HepG2 (cell line): ENCODE data around the gene PNMA6F. TPM values are rescaled to one million over a fixed set of nuclear protein-coding genes. Genes with fewer than 3 reads are reported as not detected.

Experiments used
- ATAC-seq: fragments of 200-7000 bp; cut with Tn5 transposase; 3 replicates; pipeline ENCODE4 v1.9.1; 2020; ENCODE audit warnings: mild to moderate bottlenecking, moderate library complexity
- BruUV-seq: library from RNA; stranded (reverse); fragments of 400-500 nt; replicated peaks from 2 replicates; lab custom pipeline; 2021; lab: Mats Ljungman, UMichigan
- CTCF ChIA-PET: fragments of 300-600 bp; formaldehyde crosslinking; extraction: SDS; loops from one replicate; lab custom pipeline; 2021; ENCODE audit warnings: low total read pairs, inconsistent platforms, low intra/inter-chr PET ratio; lab: Yijun Ruan, JAX
- POLR2A ChIA-PET: fragments of 350-600 bp; sonication (Branson Sonifier 250); formaldehyde crosslinking; loops from one replicate; lab custom pipeline; 2020; ENCODE audit warnings: antibody characterized with exemption, inconsistent platforms; lab: Yijun Ruan, JAX
- DNase-seq: peaks from one replicate; pipeline ENCODE4 v3.0.0-alpha.2; 2015; ENCODE audit warnings: low spot score
- FAIRE-seq: peaks from 3 replicates; lab custom pipeline; 2011; peaks lifted over from hg19 to GRCh38; lab: Jason Lieb, UNC
- H2AFZ ChIP-seq: one replicate; pipeline ENCODE4 v1.6.1; 2011; ENCODE audit warnings: low read length, inconsistent platforms
- H3K27ac ChIP-seq: fragments of 300-600 bp; 3 replicates; pipeline ENCODE4 v1.8.0; 2011; ENCODE audit warnings: mixed run types, mild to moderate bottlenecking, mixed read lengths, low read length, inconsistent platforms; ENCODE audit not compliant: insufficient read depth; ENCODE audit errors: extremely low read length
- H3K27me3 ChIP-seq, 2 experiments: fragments of 200-600 bp in 1 of 2; 2 replicates in 1 of 2; 3 replicates in 1 of 2; pipeline versions ENCODE4 v1.6.0 to v1.8.0; 2011; ENCODE audit warnings: low read length in 2 of 2, mild to moderate bottlenecking in 2 of 2, moderate library complexity in 2 of 2, inconsistent platforms in 1 of 2; ENCODE audit not compliant: insufficient read depth in 2 of 2, control insufficient read depth in 1 of 2
- H3K36me3 ChIP-seq, 2 experiments: fragments of 200-600 bp in 1 of 2; replicated peaks in 1 of 2; 2 replicates in 1 of 2; 3 replicates in 1 of 2; pipeline versions ENCODE4 v1.5.1 to v1.8.0; 2011; ENCODE audit warnings: low read length in 2 of 2, inconsistent platforms in 1 of 2; ENCODE audit not compliant: insufficient read depth in 2 of 2, control insufficient read depth in 1 of 2
- H3K4me1 ChIP-seq: 2 replicates; pipeline ENCODE4 v1.5.1; 2012; ENCODE audit warnings: low read length, inconsistent platforms; ENCODE audit not compliant: insufficient read depth
- H3K4me2 ChIP-seq: 2 replicates; pipeline ENCODE4 v1.6.0; 2011; ENCODE audit warnings: low read depth, low read length, inconsistent platforms
- H3K4me3 ChIP-seq, 3 experiments: fragments of 200-600 bp in 1 of 3; sonication (generic), shearing (Covaris generic) in 1 of 3; replicated peaks in 1 of 3; 2 replicates each; pipeline ENCODE4 v1.5.1; 2011 to 2016; ENCODE audit warnings: low read length in 3 of 3, inconsistent platforms in 2 of 3, low read depth in 2 of 3, mild to moderate bottlenecking in 2 of 3, control low read depth in 1 of 3, mixed read lengths in 1 of 3; ENCODE audit not compliant: insufficient read depth in 1 of 3
- H3K79me2 ChIP-seq: one replicate; pipeline ENCODE4 v1.6.1; 2011; ENCODE audit warnings: low read length, inconsistent platforms; ENCODE audit not compliant: insufficient read depth
- H3K9ac ChIP-seq: 2 replicates; pipeline ENCODE4 v1.6.0; 2011; ENCODE audit warnings: mild to moderate bottlenecking, low read depth, low read length, inconsistent platforms; ENCODE audit not compliant: insufficient read depth
- H3K9me3 ChIP-seq: 2 replicates; pipeline ENCODE4 v1.5.1; 2012; ENCODE audit warnings: mild to moderate bottlenecking, low read length
- H4K20me1 ChIP-seq: 2 replicates; pipeline ENCODE4 v1.6.0; 2011; ENCODE audit warnings: inconsistent platforms, mild to moderate bottlenecking, low read length, moderate library complexity; ENCODE audit not compliant: insufficient read depth
- IRF1 ChIP-seq: sonication (generic); formaldehyde crosslinking; IDR thresholded peaks from 2 replicates; pipeline ENCODE4 v1.4.0; 2020; ENCODE audit warnings: low read depth, mild to moderate bottlenecking, missing genetic modification reagents
- MEIS2 ChIP-seq: sonication (generic); formaldehyde crosslinking; IDR thresholded peaks from 2 replicates; pipeline ENCODE4 v1.9.0; 2021; ENCODE audit warnings: mild to moderate bottlenecking, missing genetic modification reagents
- THRA ChIP-seq: sonication (generic); formaldehyde crosslinking; IDR thresholded peaks from 2 replicates; pipeline ENCODE4 v1.4.0; 2020; ENCODE audit warnings: missing genetic modification reagents, borderline replicate concordance
- ZNF232 ChIP-seq: sonication (generic); formaldehyde crosslinking; IDR thresholded peaks from 2 replicates; pipeline ENCODE4 v1.4.0; 2020; ENCODE audit warnings: missing genetic modification reagents, borderline replicate concordance
- ZNF33A ChIP-seq: sonication (generic); formaldehyde crosslinking; IDR thresholded peaks from 2 replicates; pipeline ENCODE4 v1.5.1; 2020; ENCODE audit warnings: missing genetic modification reagents, mild to moderate bottlenecking, moderate library complexity, borderline replicate concordance
- ZNF883 ChIP-seq: sonication (generic); formaldehyde crosslinking; IDR thresholded peaks from 2 replicates; pipeline ENCODE4 v1.5.1; 2020; ENCODE audit warnings: mild to moderate bottlenecking, missing genetic modification reagents; ENCODE audit errors: not compliant biosample characterization
- ZSCAN20 ChIP-seq: sonication (generic); formaldehyde crosslinking; IDR thresholded peaks from 2 replicates; pipeline ENCODE4 v1.4.0; 2020; ENCODE audit warnings: missing genetic modification reagents, mild to moderate bottlenecking, borderline replicate concordance
- WGBS: methylation state at CpG from one replicate; pipeline ENCODE4 v1.1.6; 2017; ENCODE audit warnings: low lambda C conversion rate; 5-methylcytosine and 5-hydroxymethylcytosine counted together
- in situ Hi-C: cut with HindIII; loops from 2 replicates; pipeline ENCODE4 v1.10.0; 2017; ENCODE audit warnings: low pct_unique_long_range_greater_than_20kb; ENCODE audit not compliant: extremely low pct_ligation_motif_present
- intact Hi-C: fragments of 100-400 bp; cut with micrococcal nuclease; formaldehyde crosslinking; loops from one replicate; pipeline ENCODE4 v1.10.0; 2022; ENCODE audit not compliant: unreplicated experiment
- polyA plus RNA-seq, 8 experiments: library from polyadenylated mRNA; depleted of rRNA in 3 of 8; stranded (reverse) in 7 of 8; unstranded in 1 of 8; fragments of >200 nt; fragmentation: Illumina TruSeq in 4 of 8; extraction: Trizol in 4 of 8; gene quantifications; 2 replicates each; pipeline versions ENCODE4 v1.2.1 to v1.2.3, GENCODE V29; 2011 to 2016; ENCODE audit warnings: low read depth in 4 of 8, missing spikeins in 1 of 8, mixed read lengths in 1 of 8; ENCODE audit not compliant: insufficient read depth in 1 of 8
- total RNA-seq, 5 experiments: library from RNA; depleted of rRNA; stranded (reverse); fragments of >200 nt; fragmentation: Illumina TruSeq; extraction: Trizol; gene quantifications; 2 replicates each; pipeline ENCODE4 v1.2.3, GENCODE V29; 2016; ENCODE audit warnings: low read depth in 1 of 5
- TF ChIP-seq, protein P1 (sequence below): sonication (generic); formaldehyde crosslinking; IDR thresholded peaks from 2 replicates; pipeline ENCODE4 v1.9.0; 2021; ENCODE audit warnings: missing genetic modification reagents, borderline replicate concordance

Gene PNMA6F
- total and polyA plus RNA-seq, 2 of the 13 experiments (the other 11 are each of a cell fraction or from before 2014, with no cell fraction given): not detected

- DNase-seq (no peak), ATAC-seq (no peak), FAIRE-seq (no peak)
- Histone ChIP-seq H3K36me3 (0 out of 5 replicates have a peak, but pooled peaks cover 0 to 12% of the 10 kb centered on the region in 2 experiments), H3K27me3 (no peaks in the 10 kb centered on the region), H4K20me1 (peaks cover 3% of the 10 kb centered on the region; the same call in 1 of the 2 replicates), H2AFZ (no peak overlapping the region), H3K4me2 (no peak overlapping the region), H3K4me1 (peaks cover 37% of the 10 kb centered on the region), H3K4me3 (no peak overlapping the region), H3K27ac (no peak overlapping the region), H3K79me2 (peaks cover 12% of the 10 kb centered on the region), H3K9me3 (no peaks in the 10 kb centered on the region), H3K9ac (no peak overlapping the region)
- BruUV-seq: no TSS peak
- WGBS: 100% methylated on average over 1 of the region's 5 CpGs
- no peak for TF ChIP-seq MEIS2 (CRISPR knock-in tag)
- no peak for TF ChIP-seq ZSCAN20
- no peak for TF ChIP-seq THRA (CRISPR knock-in tag)
- TF ChIP-seq ZNF883: no peak
- no peak for TF ChIP-seq ZNF232 (CRISPR knock-in tag)
- intact Hi-C loops (no loop called here), in situ Hi-C loops (no loop called here)
- POLR2A ChIA-PET: no interaction called here
- CTCF ChIA-PET: no interaction called here
Observed at GRCh38 chrX:153336988-153337387, 15.4 kb upstream of the PNMA6F start.

GRCh38 chrX:153336121-153336894 is 14.7 kb upstream of the PNMA6F start:
- in situ Hi-C loops (no loop called here), intact Hi-C loops (no loop called here)
- POLR2A ChIA-PET: no interaction called here
- Histone ChIP-seq H3K9ac (no peak overlapping the region), H3K36me3 (0 out of 5 replicates have a peak, but pooled peaks cover 0 to 12% of the 10 kb centered on the region in 2 experiments), H3K9me3 (no peaks in the 10 kb centered on the region), H3K27ac (no peak overlapping the region), H4K20me1 (peaks cover 3% of the 10 kb centered on the region; the same call in 1 of the 2 replicates), H3K4me2 (peak overlapping the region; percentile 12; the same call in 1 of the 2 replicates), H3K79me2 (peaks cover 12% of the 10 kb centered on the region), H3K4me1 (peaks cover 37% of the 10 kb centered on the region), H3K27me3 (no peaks in the 10 kb centered on the region), H2AFZ (no peak overlapping the region)
- CTCF ChIA-PET: no interaction called here
- ATAC-seq (no peak), DNase-seq (no peak), FAIRE-seq (no peak)
- no TSS peak for BruUV-seq
- TF ChIP-seq, protein P1, sequence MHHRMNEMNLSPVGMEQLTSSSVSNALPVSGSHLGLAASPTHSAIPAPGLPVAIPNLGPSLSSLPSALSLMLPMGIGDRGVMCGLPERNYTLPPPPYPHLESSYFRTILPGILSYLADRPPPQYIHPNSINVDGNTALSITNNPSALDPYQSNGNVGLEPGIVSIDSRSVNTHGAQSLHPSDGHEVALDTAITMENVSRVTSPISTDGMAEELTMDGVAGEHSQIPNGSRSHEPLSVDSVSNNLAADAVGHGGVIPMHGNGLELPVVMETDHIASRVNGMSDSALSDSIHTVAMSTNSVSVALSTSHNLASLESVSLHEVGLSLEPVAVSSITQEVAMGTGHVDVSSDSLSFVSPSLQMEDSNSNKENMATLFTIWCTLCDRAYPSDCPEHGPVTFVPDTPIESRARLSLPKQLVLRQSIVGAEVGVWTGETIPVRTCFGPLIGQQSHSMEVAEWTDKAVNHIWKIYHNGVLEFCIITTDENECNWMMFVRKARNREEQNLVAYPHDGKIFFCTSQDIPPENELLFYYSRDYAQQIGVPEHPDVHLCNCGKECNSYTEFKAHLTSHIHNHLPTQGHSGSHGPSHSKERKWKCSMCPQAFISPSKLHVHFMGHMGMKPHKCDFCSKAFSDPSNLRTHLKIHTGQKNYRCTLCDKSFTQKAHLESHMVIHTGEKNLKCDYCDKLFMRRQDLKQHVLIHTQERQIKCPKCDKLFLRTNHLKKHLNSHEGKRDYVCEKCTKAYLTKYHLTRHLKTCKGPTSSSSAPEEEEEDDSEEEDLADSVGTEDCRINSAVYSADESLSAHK (CRISPR knock-in tag): no peak
- no peak for TF ChIP-seq IRF1 (CRISPR knock-in tag)
- TF ChIP-seq ZNF33A (CRISPR knock-in tag): no peak
- TF ChIP-seq, all 625 proteins: peak for 0
- WGBS: 93% methylated on average over 4 of the region's 11 CpGs
- H3K4me3 ChIP-seq: no peak overlapping the region
